Measurements from ENCODE around the gene BOC.

Gene BOC

GRCh38 chr3:113283306-113283705 is 71.9 kb downstream of the BOC start:
- H3K27ac ChIP-seq, result no peak overlapping the region
- TF ChIP-seq CTCF (conservative IDR thresholded peaks at IDR 0.05), result no peak
- TF ChIP-seq ZFX (IDR thresholded peaks at IDR 0.05), result no peak

- H3K27ac ChIP-seq, result no peak overlapping the region
Observed at GRCh38 chr3:113284453-113285050, 73.2 kb downstream of the BOC start.

GRCh38 chr3:113285226-113285625 is 73.9 kb downstream of the BOC start:
- TF ChIP-seq CTCF (conservative IDR thresholded peaks at IDR 0.05) (no peak), ZFX (IDR thresholded peaks at IDR 0.05) (no peak)

More at GRCh38 chr3:113284453-113285050, 73.2 kb downstream of the BOC start:
- TF ChIP-seq ZFX (IDR thresholded peaks at IDR 0.05) (no peak), CTCF (conservative IDR thresholded peaks at IDR 0.05) (no peak)

GRCh38 chr3:113285741-113286140 is 74.4 kb downstream of the BOC start:
- TF ChIP-seq ZFX (IDR thresholded peaks at IDR 0.05) (no peak), CTCF (conservative IDR thresholded peaks at IDR 0.05) (no peak)
- H3K27ac ChIP-seq, result no peak overlapping the region

More at GRCh38 chr3:113285226-113285625, 73.9 kb downstream of the BOC start:
- H3K27ac ChIP-seq, result no peak overlapping the region

- peak overlapping the region; percentile 70 for H3K27ac ChIP-seq
- TF ChIP-seq CTCF (conservative IDR thresholded peaks at IDR 0.05) (no peak), ZFX (IDR thresholded peaks at IDR 0.05) (no peak)
Observed at GRCh38 chr3:113286524-113286923, 75.2 kb downstream of the BOC start.

- no peak for TF ChIP-seq ZFX (IDR thresholded peaks at IDR 0.05)
- no peak for TF ChIP-seq CTCF (conservative IDR thresholded peaks at IDR 0.05)
- H3K27ac ChIP-seq, result peak overlapping the region; percentile 70
Observed at GRCh38 chr3:113287111-113287802, 75.9 kb downstream of the BOC start.

GRCh38 chr3:113287803-113288648 is 76.7 kb downstream of the BOC start:
- TF ChIP-seq ZFX (IDR thresholded peaks at IDR 0.05) (no peak), CTCF (conservative IDR thresholded peaks at IDR 0.05) (peak; percentile 98)
- no peak overlapping the region for H3K27ac ChIP-seq
